Endothelial cell of umbilical vein (primary cell): ENCODE results near the gene TRRAP. TPM values are rescaled to one million over a fixed set of nuclear protein-coding genes. Genes with fewer than 3 reads are reported as not detected.

Source experiments
- BruUV-seq: library from RNA; stranded (reverse); fragments of 400-500 nt; replicated peaks from 2 replicates; lab custom pipeline; 2021; lab: Mats Ljungman, UMichigan
- CTCF ChIA-PET: fragments of 300-600, 350-600 bp; sonication (Branson Sonifier 250); formaldehyde crosslinking; loops from one replicate; lab custom pipeline; 2021; ENCODE audit warnings: antibody characterized with exemption, inconsistent platforms; lab: Charles Lee
- POLR2A ChIA-PET: fragments of 300-600, 350-600 bp; sonication (Branson Sonifier 250); formaldehyde crosslinking; loops from one replicate; lab custom pipeline; 2021; ENCODE audit warnings: antibody characterized with exemption, inconsistent platforms; lab: Charles Lee
- DNase-seq: peaks from one replicate; pipeline ENCODE4 v3.0.0-alpha.2; 2011; ENCODE audit warnings: low read depth, low spot score
- FAIRE-seq: peaks from 2 replicates; lab custom pipeline; 2011; peaks lifted over from hg19 to GRCh38; lab: Jason Lieb, UNC
- H2AFZ ChIP-seq: 2 replicates; pipeline ENCODE4 v1.6.0; 2012; ENCODE audit warnings: low read depth, low read length, control low read depth, inconsistent platforms
- H3K27ac ChIP-seq: 2 replicates; pipeline ENCODE4 v1.5.1; 2011; ENCODE audit warnings: low read depth, mild to moderate bottlenecking, control low read depth, low read length, moderate library complexity; ENCODE audit not compliant: insufficient read depth
- H3K27me3 ChIP-seq, 2 experiments: 2 replicates each; pipeline versions ENCODE4 v1.6.0 to v1.6.1; 2011; ENCODE audit warnings: low read length in 2 of 2, mixed read lengths in 1 of 2; ENCODE audit not compliant: control insufficient read depth in 2 of 2, insufficient read depth in 2 of 2
- H3K36me3 ChIP-seq, 2 experiments: 2 replicates in 1 of 2; 3 replicates in 1 of 2; pipeline ENCODE4 v1.5.1; 2011; ENCODE audit warnings: low read length in 2 of 2, mild to moderate bottlenecking in 1 of 2, moderate library complexity in 1 of 2; ENCODE audit not compliant: control insufficient read depth in 2 of 2, insufficient read depth in 2 of 2; ENCODE audit errors: extremely low read depth in 1 of 2
- H3K4me1 ChIP-seq: 3 replicates; pipeline ENCODE4 v1.5.1; 2011; ENCODE audit warnings: mild to moderate bottlenecking, low read length; ENCODE audit not compliant: control insufficient read depth, insufficient read depth; ENCODE audit errors: extremely low read depth
- H3K4me2 ChIP-seq: 2 replicates; pipeline ENCODE4 v1.6.1; 2011; ENCODE audit warnings: low read length, control low read depth, mixed read lengths; ENCODE audit not compliant: insufficient read depth
- H3K4me3 ChIP-seq, 3 experiments: fragments of 200-600 bp in 1 of 3; sonication (generic), shearing (Covaris generic) in 1 of 3; replicated peaks in 1 of 3; 2 replicates each; pipeline ENCODE4 v1.5.1; 2011 to 2016; ENCODE audit warnings: control low read depth in 3 of 3, low read length in 3 of 3, mild to moderate bottlenecking in 2 of 3, inconsistent platforms in 1 of 3, low read depth in 1 of 3, moderate library complexity in 1 of 3; ENCODE audit not compliant: insufficient read depth in 1 of 3
- H3K79me2 ChIP-seq: 2 replicates; pipeline ENCODE4 v1.6.0; 2012; ENCODE audit warnings: low read length, inconsistent platforms; ENCODE audit not compliant: control insufficient read depth, insufficient read depth
- H3K9ac ChIP-seq: replicated peaks from 2 replicates; pipeline ENCODE3; 2011; ENCODE audit warnings: low read length, control low read depth; ENCODE audit not compliant: insufficient read depth; ENCODE audit errors: extremely low read depth
- H3K9me1 ChIP-seq: replicated peaks from 3 replicates; pipeline ENCODE4 v1.6.0; 2011; ENCODE audit warnings: mild to moderate bottlenecking, low read length; ENCODE audit not compliant: control insufficient read depth, insufficient read depth; ENCODE audit errors: extremely low read depth
- H3K9me3 ChIP-seq: replicated peaks from 2 replicates; pipeline ENCODE4 v1.5.1; 2012; ENCODE audit warnings: low read length, inconsistent platforms; ENCODE audit not compliant: control insufficient read depth, insufficient read depth
- H4K20me1 ChIP-seq: replicated peaks from 2 replicates; pipeline ENCODE3; 2011; ENCODE audit warnings: mild to moderate bottlenecking, low read length; ENCODE audit not compliant: control insufficient read depth, insufficient read depth; ENCODE audit errors: extremely low read depth
- CTCF ChIP-seq, 2 donors: IDR thresholded peaks; 1 replicate in 1 of 2; 2 replicates in 1 of 2; pipeline ENCODE4 v1.5.1; 2011; ENCODE audit warnings: low read length in 2 of 2, mild to moderate bottlenecking in 2 of 2, moderate library complexity in 2 of 2, control low read depth in 1 of 2, inconsistent platforms in 1 of 2, low read depth in 1 of 2; ENCODE audit not compliant: insufficient read depth in 1 of 2; ENCODE audit errors: extremely low read depth in 1 of 2
- EZH2 ChIP-seq: IDR thresholded peaks from 2 replicates; pipeline ENCODE4 v1.6.1; 2012; ENCODE audit warnings: borderline replicate concordance, low read depth, mild to moderate bottlenecking, moderate library complexity, low read length, inconsistent platforms; ENCODE audit not compliant: severe bottlenecking
- FOS ChIP-seq: IDR thresholded peaks from 2 replicates; pipeline ENCODE4 v1.6.1; 2011; ENCODE audit warnings: mild to moderate bottlenecking, low read length, moderate library complexity, borderline replicate concordance; ENCODE audit not compliant: insufficient read depth
- GATA2 ChIP-seq: IDR thresholded peaks from 2 replicates; pipeline ENCODE4 v1.7.0; 2011; ENCODE audit warnings: low read depth, mild to moderate bottlenecking, moderate library complexity, mixed read lengths, low read length; ENCODE audit not compliant: insufficient read length, insufficient read depth
- JUN ChIP-seq: IDR thresholded peaks from 2 replicates; pipeline ENCODE4 v1.6.1; 2011; ENCODE audit warnings: borderline replicate concordance, low read depth; ENCODE audit not compliant: insufficient read length, insufficient read depth
- MAX ChIP-seq: IDR thresholded peaks from 2 replicates; pipeline ENCODE4 v1.6.1; 2011; ENCODE audit not compliant: insufficient read depth, insufficient read length
- MYC ChIP-seq: IDR thresholded peaks from one replicate; pipeline ENCODE4 v1.6.1; 2011; ENCODE audit warnings: mild to moderate bottlenecking, low read depth, low read length
- POLR2A ChIP-seq: IDR thresholded peaks from 2 replicates; pipeline ENCODE4 v1.6.1; 2012; ENCODE audit warnings: low read depth, mild to moderate bottlenecking, control low read depth, low read length
- POLR2AphosphoS5 ChIP-seq: IDR thresholded peaks from 2 replicates; pipeline ENCODE4 v1.6.1; 2012; ENCODE audit warnings: low read depth, mild to moderate bottlenecking, control low read depth, low read length, moderate library complexity; ENCODE audit not compliant: insufficient read depth
- dilution Hi-C: fragments of 300-500 bp; cut with MboI; formaldehyde crosslinking; loops from one replicate; pipeline ENCODE4 v1.15.0; 2019; ENCODE audit warnings: low sequenced_read_pairs; ENCODE audit not compliant: extremely low pct_ligation_motif_present
- intact Hi-C: fragments of 100-400 bp; cut with micrococcal nuclease; formaldehyde crosslinking; loops from one replicate; pipeline ENCODE4 v1.10.0; 2022
- polyA plus RNA-seq, 4 experiments: library from polyadenylated mRNA; depleted of rRNA in 3 of 4; stranded (reverse) in 3 of 4; unstranded in 1 of 4; fragments of >200 nt; gene quantifications; 2 replicates each; pipeline versions ENCODE4 v1.2.1 to v1.2.3, GENCODE V29; 2011 to 2012; ENCODE audit warnings: missing spikeins in 1 of 4
- total RNA-seq: library from RNA; stranded (reverse); gene quantifications from 2 replicates; pipeline ENCODE4 v1.2.3, GENCODE V29; 2021

TRRAP gene
- total and polyA plus RNA-seq, 2 donors (not counting 3 experiments of a cell fraction or from before 2014, with no cell fraction given): 21.8 to 45.8 TPM

- peaks cover 2% of the 10 kb centered on the region for H4K20me1 ChIP-seq
- FAIRE-seq (no peak), DNase-seq (no peak)
- dilution Hi-C loops: no loop called here
- H2AFZ ChIP-seq: no peak overlapping the region
- no peak overlapping the region for H3K9ac ChIP-seq
- H3K27ac ChIP-seq: no peak overlapping the region
- TF ChIP-seq JUN: no peak
- TF ChIP-seq POLR2A: no peak
- no peak for TF ChIP-seq EZH2
- TF ChIP-seq MYC: no peak
- TF ChIP-seq FOS: no peak
- no peak for TF ChIP-seq CTCF (IDR thresholded peaks at IDR 0.05; ENCODE audit: extremely low read depth in 1 of 2, insufficient read depth in 1 of 2, low read depth in 1 of 2, low read length in 2 of 2)
- no peak for TF ChIP-seq GATA2
- no peak for TF ChIP-seq POLR2AphosphoS5
- no peak for TF ChIP-seq MAX
- peaks cover 19 to 43% of the 10 kb centered on the region in 2 experiments for H3K36me3 ChIP-seq
- no peaks in the 10 kb centered on the region for H3K9me3 ChIP-seq
- CTCF ChIA-PET: no interaction called here
- no peaks in the 10 kb centered on the region for H3K79me2 ChIP-seq
- no peak overlapping the region for H3K4me2 ChIP-seq
- no peaks in the 10 kb centered on the region for H3K4me1 ChIP-seq
- H3K9me1 ChIP-seq: no peaks in the 10 kb centered on the region
- H3K4me3 ChIP-seq: no peak overlapping the region
- no TSS peak for BruUV-seq
- POLR2A ChIA-PET: interaction anchor here (0.5 kb wide), 1 partner anchor 60 kb away, joined by 3 read pairs; no protein-coding TSS in a partner anchor
- intact Hi-C loops: no loop called here
- H3K27me3 ChIP-seq: no peaks in the 10 kb centered on the region
These were observed 31.2 kb downstream of the TRRAP start for GRCh38 chr7:98909487-98909886.
